Measurements from ENCODE around the gene TMEM161A. TPM values are rescaled to one million over a fixed set of nuclear protein-coding genes. Genes with fewer than 3 reads are reported as not detected.

TMEM161A gene
- total and polyA plus RNA-seq, 2 of the 13 experiments (the other 11 are each of a cell fraction or from before 2014, with no cell fraction given) = 25.9 to 31.4 TPM

DNA sequence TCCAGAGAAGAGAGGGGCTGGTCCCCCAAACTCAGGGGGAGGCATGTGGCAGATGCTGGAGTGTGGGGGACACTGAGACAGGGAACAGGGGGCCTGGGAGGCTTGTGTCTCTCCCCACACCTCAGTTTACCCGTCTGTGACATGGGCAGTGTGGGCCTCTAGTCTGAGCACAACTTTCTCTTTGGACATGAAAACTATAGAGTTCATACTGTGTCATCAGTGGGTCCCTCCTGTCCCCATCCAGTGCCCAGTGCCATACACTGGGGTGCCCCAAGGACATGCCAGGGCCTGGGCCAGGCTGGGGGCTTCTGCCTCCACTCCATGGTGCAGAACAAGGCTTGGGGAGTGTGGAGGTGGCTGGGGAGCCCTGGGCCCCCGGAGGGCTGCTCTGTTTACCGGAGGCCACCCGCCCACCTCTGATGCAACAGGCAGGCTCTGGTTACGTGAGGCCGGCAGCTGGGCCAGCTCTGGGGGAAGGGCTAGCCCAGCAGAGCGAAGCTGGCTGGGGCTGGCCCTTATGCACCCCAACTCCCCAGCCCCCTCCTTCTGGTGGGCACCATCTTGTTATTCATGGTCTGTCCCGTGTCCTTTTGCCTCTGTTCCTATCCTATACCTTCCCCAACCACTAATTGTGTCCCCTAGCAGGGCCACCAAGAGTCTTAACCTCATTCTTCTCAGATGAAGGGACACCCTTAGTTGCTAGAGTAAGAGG lies 33.7 kb upstream of the TMEM161A start (continued):
- TF ChIP-seq KDM4B (CRISPR knock-in tag; IDR thresholded peaks at IDR 0.05) = 0 out of 2 replicates have a peak, but pooled peaks have one; percentile 86
- no peak for TF ChIP-seq KAT7 (CRISPR knock-in tag; IDR thresholded peaks at IDR 0.05; ENCODE audit: borderline replicate concordance)
- TF ChIP-seq ZNF232 (CRISPR knock-in tag; IDR thresholded peaks at IDR 0.05; ENCODE audit: borderline replicate concordance) = no peak
- no peak for TF ChIP-seq PHF20 (CRISPR knock-in tag; IDR thresholded peaks at IDR 0.05)
- no peak for TF ChIP-seq ZNF253 (CRISPR knock-in tag; IDR thresholded peaks at IDR 0.05; ENCODE audit: borderline replicate concordance)
- 0 out of 2 replicates have a peak, but pooled peaks have one; percentile 27 for TF ChIP-seq ZSCAN21 (CRISPR knock-in tag; IDR thresholded peaks at IDR 0.05; ENCODE audit: borderline replicate concordance)
- TF ChIP-seq, protein P1, sequence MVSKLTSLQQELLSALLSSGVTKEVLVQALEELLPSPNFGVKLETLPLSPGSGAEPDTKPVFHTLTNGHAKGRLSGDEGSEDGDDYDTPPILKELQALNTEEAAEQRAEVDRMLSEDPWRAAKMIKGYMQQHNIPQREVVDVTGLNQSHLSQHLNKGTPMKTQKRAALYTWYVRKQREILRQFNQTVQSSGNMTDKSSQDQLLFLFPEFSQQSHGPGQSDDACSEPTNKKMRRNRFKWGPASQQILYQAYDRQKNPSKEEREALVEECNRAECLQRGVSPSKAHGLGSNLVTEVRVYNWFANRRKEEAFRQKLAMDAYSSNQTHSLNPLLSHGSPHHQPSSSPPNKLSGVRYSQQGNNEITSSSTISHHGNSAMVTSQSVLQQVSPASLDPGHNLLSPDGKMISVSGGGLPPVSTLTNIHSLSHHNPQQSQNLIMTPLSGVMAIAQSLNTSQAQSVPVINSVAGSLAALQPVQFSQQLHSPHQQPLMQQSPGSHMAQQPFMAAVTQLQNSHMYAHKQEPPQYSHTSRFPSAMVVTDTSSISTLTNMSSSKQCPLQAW (CRISPR knock-in tag; IDR thresholded peaks at IDR 0.05) = peak; percentile 82
- peak; percentile 32; the same call in 1 of the 2 replicates for TF ChIP-seq TAF1 (CRISPR knock-in tag; IDR thresholded peaks at IDR 0.05)
- TF ChIP-seq, protein P2, sequence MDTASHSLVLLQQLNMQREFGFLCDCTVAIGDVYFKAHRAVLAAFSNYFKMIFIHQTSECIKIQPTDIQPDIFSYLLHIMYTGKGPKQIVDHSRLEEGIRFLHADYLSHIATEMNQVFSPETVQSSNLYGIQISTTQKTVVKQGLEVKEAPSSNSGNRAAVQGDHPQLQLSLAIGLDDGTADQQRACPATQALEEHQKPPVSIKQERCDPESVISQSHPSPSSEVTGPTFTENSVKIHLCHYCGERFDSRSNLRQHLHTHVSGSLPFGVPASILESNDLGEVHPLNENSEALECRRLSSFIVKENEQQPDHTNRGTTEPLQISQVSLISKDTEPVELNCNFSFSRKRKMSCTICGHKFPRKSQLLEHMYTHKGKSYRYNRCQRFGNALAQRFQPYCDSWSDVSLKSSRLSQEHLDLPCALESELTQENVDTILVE (CRISPR knock-in tag; IDR thresholded peaks at IDR 0.05) = no peak
- TF ChIP-seq TSC22D2 (CRISPR knock-in tag; IDR thresholded peaks at IDR 0.05; ENCODE audit: borderline replicate concordance) = peak; percentile 59; the same call in 1 of the 2 replicates
- TF ChIP-seq ZNF251 (CRISPR knock-in tag; IDR thresholded peaks at IDR 0.05) = no peak
- TF ChIP-seq ZNF589 (CRISPR knock-in tag; conservative IDR thresholded peaks at IDR 0.05) = no peak
- no peak for TF ChIP-seq EEA1 (CRISPR knock-in tag; IDR thresholded peaks at IDR 0.05; ENCODE audit: borderline replicate concordance)
- TF ChIP-seq, protein P3, sequence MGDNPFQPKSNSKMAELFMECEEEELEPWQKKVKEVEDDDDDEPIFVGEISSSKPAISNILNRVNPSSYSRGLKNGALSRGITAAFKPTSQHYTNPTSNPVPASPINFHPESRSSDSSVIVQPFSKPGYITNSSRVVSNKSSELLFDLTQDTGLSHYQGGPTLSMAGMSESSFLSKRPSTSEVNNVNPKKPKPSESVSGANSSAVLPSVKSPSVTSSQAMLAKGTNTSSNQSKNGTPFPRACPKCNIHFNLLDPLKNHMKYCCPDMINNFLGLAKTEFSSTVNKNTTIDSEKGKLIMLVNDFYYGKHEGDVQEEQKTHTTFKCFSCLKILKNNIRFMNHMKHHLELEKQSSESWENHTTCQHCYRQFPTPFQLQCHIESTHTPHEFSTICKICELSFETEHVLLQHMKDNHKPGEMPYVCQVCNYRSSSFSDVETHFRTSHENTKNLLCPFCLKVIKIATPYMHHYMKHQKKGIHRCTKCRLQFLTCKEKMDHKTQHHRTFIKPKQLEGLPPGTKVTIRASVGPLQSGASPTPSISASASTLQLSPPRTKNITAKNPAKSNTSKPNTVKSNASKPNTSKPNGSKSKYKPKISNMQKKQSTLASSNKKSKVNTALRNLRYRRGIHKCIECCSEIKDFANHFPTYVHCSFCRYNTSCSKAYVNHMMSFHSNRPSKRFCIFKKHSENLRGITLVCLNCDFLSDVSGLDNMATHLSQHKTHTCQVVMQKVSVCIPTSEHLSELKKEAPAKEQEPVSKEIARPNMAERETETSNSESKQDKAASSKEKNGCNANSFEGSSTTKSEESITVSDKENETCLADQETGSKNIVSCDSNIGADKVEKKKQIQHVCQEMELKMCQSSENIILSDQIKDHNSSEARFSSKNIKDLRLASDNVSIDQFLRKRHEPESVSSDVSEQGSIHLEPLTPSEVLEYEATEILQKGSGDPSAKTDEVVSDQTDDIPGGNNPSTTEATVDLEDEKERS (CRISPR knock-in tag; IDR thresholded peaks at IDR 0.05) = no peak
- TF ChIP-seq, protein P4, sequence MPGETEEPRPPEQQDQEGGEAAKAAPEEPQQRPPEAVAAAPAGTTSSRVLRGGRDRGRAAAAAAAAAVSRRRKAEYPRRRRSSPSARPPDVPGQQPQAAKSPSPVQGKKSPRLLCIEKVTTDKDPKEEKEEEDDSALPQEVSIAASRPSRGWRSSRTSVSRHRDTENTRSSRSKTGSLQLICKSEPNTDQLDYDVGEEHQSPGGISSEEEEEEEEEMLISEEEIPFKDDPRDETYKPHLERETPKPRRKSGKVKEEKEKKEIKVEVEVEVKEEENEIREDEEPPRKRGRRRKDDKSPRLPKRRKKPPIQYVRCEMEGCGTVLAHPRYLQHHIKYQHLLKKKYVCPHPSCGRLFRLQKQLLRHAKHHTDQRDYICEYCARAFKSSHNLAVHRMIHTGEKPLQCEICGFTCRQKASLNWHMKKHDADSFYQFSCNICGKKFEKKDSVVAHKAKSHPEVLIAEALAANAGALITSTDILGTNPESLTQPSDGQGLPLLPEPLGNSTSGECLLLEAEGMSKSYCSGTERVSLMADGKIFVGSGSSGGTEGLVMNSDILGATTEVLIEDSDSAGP (CRISPR knock-in tag; IDR thresholded peaks at IDR 0.05; ENCODE audit: borderline replicate concordance) = peak; percentile 44; the same call in 1 of the 2 replicates
- no peak for TF ChIP-seq STAT5B (CRISPR knock-in tag; IDR thresholded peaks at IDR 0.05)
- TF ChIP-seq, protein P5, sequence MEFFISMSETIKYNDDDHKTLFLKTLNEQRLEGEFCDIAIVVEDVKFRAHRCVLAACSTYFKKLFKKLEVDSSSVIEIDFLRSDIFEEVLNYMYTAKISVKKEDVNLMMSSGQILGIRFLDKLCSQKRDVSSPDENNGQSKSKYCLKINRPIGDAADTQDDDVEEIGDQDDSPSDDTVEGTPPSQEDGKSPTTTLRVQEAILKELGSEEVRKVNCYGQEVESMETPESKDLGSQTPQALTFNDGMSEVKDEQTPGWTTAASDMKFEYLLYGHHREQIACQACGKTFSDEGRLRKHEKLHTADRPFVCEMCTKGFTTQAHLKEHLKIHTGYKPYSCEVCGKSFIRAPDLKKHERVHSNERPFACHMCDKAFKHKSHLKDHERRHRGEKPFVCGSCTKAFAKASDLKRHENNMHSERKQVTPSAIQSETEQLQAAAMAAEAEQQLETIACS (CRISPR knock-in tag; IDR thresholded peaks at IDR 0.05) = no peak
- TF ChIP-seq MYC (CRISPR knock-in tag; IDR thresholded peaks at IDR 0.05; ENCODE audit: borderline replicate concordance) = no peak; the same call in 1 of the 2 replicates
- TF ChIP-seq ADNP (CRISPR knock-in tag; IDR thresholded peaks at IDR 0.05) = no peak
- TF ChIP-seq HNRNPK (IDR thresholded peaks at IDR 0.05; ENCODE audit: low read depth, low read length, poor library complexity, severe bottlenecking) = no peak
